Measurements from ENCODE around the gene COX5A. TPM values are rescaled to one million over a fixed set of nuclear protein-coding genes. Genes with fewer than 3 reads are reported as not detected.

Gene COX5A
- total and polyA plus RNA-seq, 8 donors, result 112 to 170 (median 128) TPM

DNA sequence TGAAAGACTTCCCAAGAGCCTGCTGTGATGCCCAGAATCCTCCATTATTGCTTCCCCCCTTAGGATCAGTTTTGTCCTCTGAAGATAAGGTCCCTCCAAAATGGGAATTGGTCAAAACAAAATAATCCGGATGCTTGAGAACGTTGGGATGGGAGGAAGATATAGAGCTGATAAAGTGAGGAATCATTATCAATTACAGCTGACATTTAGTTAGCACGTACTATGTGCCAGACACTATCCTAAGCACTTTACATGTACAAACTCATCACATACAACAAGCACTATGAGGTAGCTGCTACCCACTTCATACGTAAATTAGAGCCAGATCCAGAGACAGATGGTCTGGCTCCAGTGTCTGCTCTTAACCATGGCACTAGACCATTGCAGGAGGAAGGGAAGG, 25.3 kb upstream of the COX5A start:
- intact Hi-C loops (cut with DNase I), result no loop called here
- H3K27me3 ChIP-seq, result peaks cover 0 to 34% of the 10 kb centered on the region in 2 donors
- H3K36me3 ChIP-seq, result no peaks in the 10 kb centered on the region
- H3K4me1 ChIP-seq, result peaks cover 3 to 11% of the 10 kb centered on the region in 2 donors
- H3K27ac ChIP-seq, result no peak overlapping the region
- H3K9me3 ChIP-seq, result no peaks in the 10 kb centered on the region
- TF ChIP-seq CTCF (IDR thresholded peaks at IDR 0.05), result no peak
- ATAC-seq (no peak), DNase-seq (no peak)
- no peak overlapping the region for H3K4me3 ChIP-seq

DNA sequence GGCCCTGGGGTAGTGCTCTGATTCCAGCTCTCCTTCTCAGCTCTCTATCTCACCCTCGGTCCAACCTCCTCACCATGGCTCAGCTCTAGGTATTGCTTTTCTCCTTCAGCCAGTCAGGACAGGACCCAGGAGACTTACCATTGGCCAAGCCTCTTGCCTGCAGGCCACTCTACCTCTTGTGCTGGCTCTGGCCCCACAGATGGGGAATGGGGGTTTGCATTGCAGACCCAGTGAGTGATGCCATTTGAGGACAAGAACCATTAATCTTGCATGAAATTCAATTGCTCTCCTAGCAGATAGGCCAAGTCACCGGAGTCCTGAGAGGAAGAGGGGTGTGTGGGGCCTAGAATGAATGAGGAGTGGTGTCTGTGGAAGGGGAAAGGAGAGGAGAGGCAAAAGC, 24.8 kb upstream of the COX5A start:
- DNase-seq (no peak), ATAC-seq (no peak)
- peaks cover 3 to 16% of the 10 kb centered on the region in 2 donors for H3K4me1 ChIP-seq
- H3K36me3 ChIP-seq, result no peaks in the 10 kb centered on the region
- intact Hi-C loops (cut with DNase I), result no loop called here
- H3K4me3 ChIP-seq, result no peak overlapping the region
- no peaks in the 10 kb centered on the region for H3K9me3 ChIP-seq
- H3K27me3 ChIP-seq, result peaks cover 0 to 40% of the 10 kb centered on the region in 2 donors
- no peak for TF ChIP-seq CTCF (IDR thresholded peaks at IDR 0.05)
- H3K27ac ChIP-seq, result no peak overlapping the region

DNA sequence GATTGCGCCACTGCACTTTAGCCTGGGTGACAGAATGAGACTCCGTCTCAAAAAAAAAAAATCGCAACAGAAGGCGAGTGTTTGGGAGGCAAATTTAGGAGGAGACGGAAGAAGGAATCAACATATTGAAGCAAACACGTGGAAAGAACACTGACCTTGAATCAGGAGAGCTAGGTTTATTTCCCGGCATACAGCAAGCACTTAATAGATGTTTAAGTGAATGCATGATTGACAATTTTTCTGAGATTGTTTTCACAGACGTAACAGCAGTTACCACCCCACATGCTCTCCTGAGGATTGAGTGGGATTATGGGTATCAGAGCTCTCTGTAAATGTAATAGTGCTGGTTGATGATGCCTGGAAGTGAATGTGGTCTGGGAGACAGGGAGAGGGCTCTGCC, 24.3 kb upstream of the COX5A start:
- Histone ChIP-seq H3K4me3 (no peak overlapping the region), H3K27ac (no peak overlapping the region), H3K36me3 (no peaks in the 10 kb centered on the region), H3K9me3 (no peaks in the 10 kb centered on the region), H3K4me1 (peaks cover 3 to 21% of the 10 kb centered on the region in 2 donors), H3K27me3 (peaks cover 0 to 44% of the 10 kb centered on the region in 2 donors)
- intact Hi-C loops (cut with DNase I), result no loop called here
- ATAC-seq (no peak), DNase-seq (no peak)
- no peak for TF ChIP-seq CTCF (IDR thresholded peaks at IDR 0.05)

DNA sequence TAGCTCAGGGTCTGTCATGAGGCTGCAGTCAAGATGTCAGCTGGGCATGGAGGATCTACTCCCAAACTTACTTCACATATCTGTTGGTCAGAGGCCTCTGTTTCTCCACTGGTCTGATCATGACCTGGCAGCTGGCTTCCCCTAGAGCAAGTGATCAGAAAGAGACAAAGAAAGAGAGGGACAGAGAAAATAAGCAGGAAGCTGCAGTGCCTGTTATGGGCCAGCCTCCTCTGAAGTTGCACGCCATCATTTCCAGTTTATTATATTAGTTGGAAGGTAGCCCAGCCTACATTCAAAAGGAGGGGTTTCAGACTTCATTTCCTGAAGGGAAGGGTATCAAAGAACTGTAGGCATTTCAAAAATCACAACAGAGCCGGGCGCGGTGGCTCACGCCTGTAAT, 23.7 kb upstream of the COX5A start:
- Histone ChIP-seq H3K4me3 (no peak overlapping the region), H3K36me3 (no peaks in the 10 kb centered on the region), H3K27ac (peak overlapping the region in 1 of 2 donors; percentile 34), H3K4me1 (peaks cover 3 to 25% of the 10 kb centered on the region in 2 donors), H3K27me3 (peaks cover 0 to 50% of the 10 kb centered on the region in 2 donors), H3K9me3 (no peaks in the 10 kb centered on the region)
- DNase-seq (peak in 1 of 4 donors; percentile 24), ATAC-seq (no peak)
- intact Hi-C loops (cut with DNase I), result no loop called here
- TF ChIP-seq CTCF (IDR thresholded peaks at IDR 0.05), result no peak

- intact Hi-C loops (cut with DNase I), result no loop called here
- peaks cover 0 to 56% of the 10 kb centered on the region in 2 donors for H3K27me3 ChIP-seq
- peak overlapping the region in 1 of 2 donors; percentile 34 for H3K27ac ChIP-seq
Measured at GRCh38 chr15:74960995-74961588, 23.2 kb upstream of the COX5A start.

More at GRCh38 chr15:74960995-74961588, 23.2 kb upstream of the COX5A start:
- Histone ChIP-seq H3K4me3 (no peak overlapping the region), H3K36me3 (no peaks in the 10 kb centered on the region), H3K4me1 (peaks cover 3 to 30% of the 10 kb centered on the region in 2 donors), H3K9me3 (no peaks in the 10 kb centered on the region)
- TF ChIP-seq CTCF (IDR thresholded peaks at IDR 0.05), result no peak
- no peak for ATAC-seq
- DNase-seq, result no peak
